NT2/D1 (cell line): ENCODE measurements around the gene PDE11A.

Experiments used
- SUZ12 ChIP-seq: IDR thresholded peaks from 2 replicates; pipeline ENCODE4 v1.6.1; 2011; ENCODE audit not compliant: insufficient read length, insufficient read depth; ENCODE audit errors: extremely low read depth
- YY1 ChIP-seq: IDR thresholded peaks from 2 replicates; pipeline ENCODE4 v1.6.1; 2011; ENCODE audit not compliant: insufficient read length, insufficient read depth
- ZNF274 ChIP-seq: IDR thresholded peaks from 2 replicates; pipeline ENCODE4 v1.6.1; 2011; ENCODE audit warnings: mild to moderate bottlenecking, low read depth, low read length

GRCh38 chr2:177989029-177989885, 83.3 kb downstream of the PDE11A start:
- TF ChIP-seq SUZ12 (no peak), ZNF274 (no peak), YY1 (no peak)
